ENCODE results near the gene ICE2.

DNA sequence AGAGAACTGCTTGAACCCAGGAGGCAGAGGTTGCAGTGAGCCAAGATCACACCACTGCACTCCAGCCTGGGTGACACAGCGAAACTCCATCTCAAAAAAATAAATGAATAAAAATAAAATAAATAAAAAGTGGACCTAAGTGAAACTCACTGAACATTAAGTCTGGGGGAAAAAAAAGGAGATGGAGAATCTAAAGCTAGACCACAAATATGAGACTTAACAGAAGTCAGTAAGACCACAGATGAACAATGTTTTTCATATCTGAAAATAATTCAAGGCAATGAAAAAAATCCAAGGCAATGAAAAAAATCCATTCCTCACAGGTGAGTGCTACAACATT, 99.8 kb downstream of the ICE2 start:
- TF ChIP-seq, protein P1, sequence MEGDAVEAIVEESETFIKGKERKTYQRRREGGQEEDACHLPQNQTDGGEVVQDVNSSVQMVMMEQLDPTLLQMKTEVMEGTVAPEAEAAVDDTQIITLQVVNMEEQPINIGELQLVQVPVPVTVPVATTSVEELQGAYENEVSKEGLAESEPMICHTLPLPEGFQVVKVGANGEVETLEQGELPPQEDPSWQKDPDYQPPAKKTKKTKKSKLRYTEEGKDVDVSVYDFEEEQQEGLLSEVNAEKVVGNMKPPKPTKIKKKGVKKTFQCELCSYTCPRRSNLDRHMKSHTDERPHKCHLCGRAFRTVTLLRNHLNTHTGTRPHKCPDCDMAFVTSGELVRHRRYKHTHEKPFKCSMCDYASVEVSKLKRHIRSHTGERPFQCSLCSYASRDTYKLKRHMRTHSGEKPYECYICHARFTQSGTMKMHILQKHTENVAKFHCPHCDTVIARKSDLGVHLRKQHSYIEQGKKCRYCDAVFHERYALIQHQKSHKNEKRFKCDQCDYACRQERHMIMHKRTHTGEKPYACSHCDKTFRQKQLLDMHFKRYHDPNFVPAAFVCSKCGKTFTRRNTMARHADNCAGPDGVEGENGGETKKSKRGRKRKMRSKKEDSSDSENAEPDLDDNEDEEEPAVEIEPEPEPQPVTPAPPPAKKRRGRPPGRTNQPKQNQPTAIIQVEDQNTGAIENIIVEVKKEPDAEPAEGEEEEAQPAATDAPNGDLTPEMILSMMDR (conservative IDR thresholded peaks at IDR 0.05 in 1 of 2, IDR thresholded peaks at IDR 0.05 in 1 of 2; ENCODE audit: extremely low read depth in 1 of 2, insufficient read depth in 1 of 2, low read depth in 1 of 2, low read length in 2 of 2) = no peak
- no peak for TF ChIP-seq EZH2 (IDR thresholded peaks at IDR 0.05; ENCODE audit: borderline replicate concordance, low read length)

Data from mammary epithelial cell (primary cell).